Measurements from ENCODE around the gene LIPC. TPM values are rescaled to one million over a fixed set of nuclear protein-coding genes. Genes with fewer than 3 reads are reported as not detected.
"Not testable (repeated sequence)": the region's sequence is repeated elsewhere in the genome, so short reads cannot be mapped to it uniquely, and the experiment has no call there.

The LIPC gene
- total RNA-seq, 1 donor from 2014 or later: 0.62 TPM

DNA sequence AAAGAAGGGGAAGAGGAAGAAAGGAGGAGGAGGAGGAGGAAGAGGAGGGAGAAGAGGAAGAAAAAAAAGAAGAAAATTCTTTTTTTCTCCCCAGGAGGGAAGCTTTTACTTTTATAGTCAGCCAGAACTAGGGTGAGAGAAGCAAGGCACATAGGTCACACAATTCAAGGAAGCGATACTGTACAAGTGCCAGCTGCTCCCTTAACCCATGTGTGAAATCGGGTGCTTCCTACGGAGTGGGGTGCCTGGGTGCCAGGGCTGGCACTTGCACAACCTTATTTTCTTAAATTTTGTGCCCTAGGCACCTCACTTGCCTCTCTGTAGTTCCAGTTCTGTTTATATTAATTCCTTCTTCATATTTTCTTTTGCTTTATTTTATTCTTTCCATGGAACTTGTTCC is 150.4 kb downstream of the LIPC start:
- DNase-seq (ENCODE audit: low spot score): no peak
- intact Hi-C loops (cut with DNase I): no loop called here

DNA sequence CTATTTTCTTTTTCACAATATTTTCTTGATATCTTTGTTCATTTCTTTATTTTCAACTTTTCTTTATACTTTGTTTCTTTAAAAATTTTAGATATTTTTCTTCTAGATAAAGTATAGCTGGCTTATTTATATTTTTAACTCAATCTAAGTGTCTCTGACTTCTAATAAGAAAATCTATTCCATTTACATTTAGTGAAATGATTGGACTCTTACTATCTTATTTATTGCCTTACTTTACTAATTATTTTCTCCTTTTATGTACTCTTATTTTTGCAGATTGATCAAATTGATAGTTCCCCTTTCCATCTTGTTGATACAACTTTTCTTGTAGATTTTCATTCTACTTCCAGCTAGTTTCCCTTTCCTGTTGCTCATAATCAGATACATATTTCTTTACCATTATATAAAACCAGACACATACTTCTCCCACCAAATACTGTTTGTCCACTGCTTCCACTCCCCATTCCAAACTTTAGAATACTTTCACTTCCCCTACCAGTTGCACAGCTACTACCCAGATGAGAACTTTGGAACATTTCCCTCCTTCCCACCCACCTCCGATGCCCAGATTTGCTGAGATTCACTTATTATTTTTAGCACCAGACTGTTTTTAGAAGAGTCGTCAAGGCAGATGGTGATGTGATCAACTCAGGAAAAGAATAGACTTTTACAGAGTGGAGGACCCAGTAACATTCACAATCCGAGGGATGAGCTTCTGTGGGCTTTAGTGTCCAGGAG is 151.5 kb downstream of the LIPC start:
- intact Hi-C loops (cut with DNase I): no loop called here
- DNase-seq (ENCODE audit: low spot score): no peak

DNA sequence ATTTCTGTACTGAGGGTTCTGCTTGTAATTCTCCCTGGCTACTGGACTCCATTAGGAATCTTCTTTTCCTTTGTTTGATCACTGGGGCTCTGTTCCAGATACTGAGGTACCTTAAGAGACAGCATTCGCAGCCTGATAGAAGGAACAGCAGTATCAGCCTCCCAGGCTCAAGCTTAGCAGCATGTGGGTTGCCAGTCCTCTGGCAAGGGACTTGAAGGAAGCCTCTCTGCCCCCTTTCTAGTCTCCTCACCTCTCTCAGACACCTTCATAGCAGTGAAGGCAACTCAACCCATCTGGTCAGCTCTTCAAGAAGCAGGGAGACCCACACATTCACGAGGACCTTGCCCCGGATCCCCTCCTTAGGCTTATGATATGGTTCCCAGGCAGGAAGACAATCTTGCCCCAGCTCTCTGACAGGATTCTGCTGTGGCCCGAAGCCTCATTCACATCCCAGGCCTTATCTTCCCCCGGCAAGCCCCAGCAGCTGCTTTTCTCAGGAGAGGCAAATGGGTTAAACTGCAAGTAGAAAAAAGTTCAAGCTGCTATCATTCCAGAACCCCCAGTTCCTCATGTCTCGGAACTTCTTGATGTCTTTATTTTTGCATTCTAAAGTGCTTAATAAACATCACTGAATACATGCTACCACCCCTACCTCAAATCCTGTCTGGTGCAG is 153.1 kb downstream of the LIPC start:
- intact Hi-C loops (cut with DNase I): no loop called here
- no peak for DNase-seq (ENCODE audit: low spot score)

DNA sequence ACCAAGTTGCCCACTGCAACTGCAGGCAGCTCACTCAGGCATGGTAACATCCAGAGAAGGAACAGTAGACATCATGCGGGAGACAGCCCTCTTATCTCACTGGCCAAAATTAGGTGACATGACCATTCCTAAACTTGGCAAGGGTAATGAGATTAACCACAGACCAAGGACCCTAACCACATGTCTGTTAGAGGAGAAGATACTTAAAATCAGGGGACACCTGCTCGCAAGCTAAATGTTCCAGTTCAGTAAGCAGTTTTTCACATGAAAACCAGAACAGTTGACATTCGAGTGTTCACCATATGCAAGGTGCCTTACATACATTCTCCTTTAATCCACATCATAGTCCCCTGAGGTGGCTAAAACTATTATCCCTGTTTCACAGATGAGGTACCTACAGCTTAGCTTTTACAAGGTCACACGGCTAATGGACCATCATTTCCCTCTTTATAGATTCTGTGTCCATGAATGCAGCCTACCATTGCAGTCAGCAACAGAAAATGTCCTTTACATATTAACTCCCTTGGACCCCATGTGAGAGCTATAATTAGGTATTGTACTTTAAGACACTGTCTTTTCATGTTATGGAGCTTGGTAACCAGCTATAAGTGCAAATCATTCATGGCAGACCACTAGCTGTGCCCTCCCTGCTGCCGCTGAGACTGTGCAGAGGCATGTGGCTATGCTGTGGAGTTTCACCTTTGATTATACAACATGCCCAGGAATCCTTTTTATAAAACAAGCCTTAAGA is 154.1 kb downstream of the LIPC start:
- DNase-seq (ENCODE audit: low spot score): no peak
- intact Hi-C loops (cut with DNase I): no loop called here

DNA sequence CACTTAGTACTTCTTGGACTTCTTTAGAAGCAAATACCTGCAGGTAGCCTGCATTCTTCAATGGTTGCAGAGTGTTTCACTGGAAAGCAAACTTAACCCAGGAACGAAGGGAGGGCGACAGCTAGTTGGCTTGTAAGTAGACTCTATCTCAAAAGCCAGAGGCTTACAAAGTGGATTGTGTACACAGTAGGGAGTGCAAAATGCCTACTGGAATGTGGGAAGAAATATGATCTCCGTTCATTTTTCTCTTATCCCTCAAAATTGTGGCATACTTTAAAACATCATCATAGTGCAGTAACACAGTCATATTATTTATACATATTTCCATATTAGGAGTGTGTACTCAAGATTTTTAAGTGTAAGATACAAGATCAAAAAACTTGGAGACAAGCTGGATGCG is 155.7 kb downstream of the LIPC start:
- DNase-seq (ENCODE audit: low spot score): no peak
- intact Hi-C loops (cut with DNase I): no loop called here

DNA sequence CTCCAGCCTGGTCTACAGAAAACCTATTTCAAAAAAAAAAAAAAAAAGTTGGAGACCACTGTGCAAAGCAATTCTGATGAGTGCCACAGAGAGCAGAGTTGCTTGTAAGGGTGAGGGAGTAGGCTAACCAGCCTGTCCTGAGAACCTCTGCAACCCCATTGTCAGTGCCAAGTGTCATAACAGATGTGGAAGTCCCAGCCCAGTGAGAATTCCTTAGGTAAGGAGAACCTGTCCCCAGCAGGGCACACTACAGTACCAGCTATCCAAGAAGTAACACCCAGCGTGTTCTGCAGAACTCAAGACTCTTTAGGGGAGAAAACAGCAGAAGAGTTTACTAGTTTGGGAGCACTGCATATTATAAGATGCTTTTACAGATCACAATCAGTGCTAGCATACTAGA is 156.3 kb downstream of the LIPC start:
- no peak for DNase-seq (ENCODE audit: low spot score)
- intact Hi-C loops (cut with DNase I): no loop called here

DNA sequence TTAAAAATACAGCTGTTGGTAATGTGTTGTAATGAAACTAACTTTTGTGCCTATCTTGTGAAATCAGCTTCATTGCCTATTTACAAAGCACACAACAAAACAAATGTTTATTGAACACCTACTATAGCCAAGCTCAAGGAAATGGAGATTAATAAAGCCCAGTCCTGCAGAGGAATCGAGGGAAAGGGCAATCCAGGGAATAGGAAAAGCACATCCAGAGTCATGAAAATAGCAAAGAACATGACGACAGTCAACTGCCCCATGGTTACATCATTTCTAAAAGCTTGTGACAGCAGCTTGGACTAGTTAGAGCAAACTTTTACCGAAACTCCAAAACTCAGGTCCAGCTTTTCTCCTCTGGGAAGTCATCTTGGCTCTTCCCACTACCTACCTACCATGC is 157.3 kb downstream of the LIPC start:
- intact Hi-C loops (cut with DNase I): no loop called here
- DNase-seq (ENCODE audit: low spot score): no peak

DNA sequence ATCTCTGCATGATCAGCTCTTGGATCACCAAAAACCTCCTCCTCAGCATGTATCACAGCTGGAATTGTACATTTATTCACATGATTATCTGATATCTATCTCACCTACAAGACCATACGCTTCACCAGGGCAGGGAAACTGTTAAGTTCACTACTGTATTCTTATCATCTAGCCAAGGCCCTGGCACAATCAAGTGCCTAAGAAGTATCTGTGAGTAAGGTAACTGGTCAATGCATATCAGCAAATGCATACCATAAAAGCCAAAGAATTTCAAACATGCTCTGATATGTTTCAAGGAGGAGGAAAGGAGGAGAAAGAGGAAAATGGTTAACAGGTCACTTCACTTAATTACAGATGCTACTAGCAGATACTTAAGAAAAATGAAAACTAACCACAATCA is 158.4 kb downstream of the LIPC start:
- DNase-seq (ENCODE audit: low spot score): no peak
- intact Hi-C loops (cut with DNase I): no loop called here

DNA sequence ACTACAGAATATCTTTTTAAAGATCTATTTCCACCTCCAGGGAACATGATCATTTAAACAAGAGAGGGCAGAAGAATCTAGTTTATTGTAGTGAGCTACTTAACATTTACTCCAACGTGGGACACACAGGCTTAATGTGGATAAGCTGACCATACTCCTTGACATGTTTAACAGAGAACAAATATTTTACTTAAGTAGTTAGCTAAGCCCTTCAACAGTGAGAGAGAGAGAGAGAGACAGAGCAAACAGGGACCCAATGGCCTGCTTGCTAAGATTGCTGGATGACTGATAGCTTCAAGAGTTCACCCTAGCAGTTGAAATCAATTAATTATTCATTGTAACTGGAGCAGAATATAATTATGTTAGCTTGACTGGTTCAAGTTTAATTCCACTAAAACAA is 159.1 kb downstream of the LIPC start:
- intact Hi-C loops (cut with DNase I): no loop called here

DNA sequence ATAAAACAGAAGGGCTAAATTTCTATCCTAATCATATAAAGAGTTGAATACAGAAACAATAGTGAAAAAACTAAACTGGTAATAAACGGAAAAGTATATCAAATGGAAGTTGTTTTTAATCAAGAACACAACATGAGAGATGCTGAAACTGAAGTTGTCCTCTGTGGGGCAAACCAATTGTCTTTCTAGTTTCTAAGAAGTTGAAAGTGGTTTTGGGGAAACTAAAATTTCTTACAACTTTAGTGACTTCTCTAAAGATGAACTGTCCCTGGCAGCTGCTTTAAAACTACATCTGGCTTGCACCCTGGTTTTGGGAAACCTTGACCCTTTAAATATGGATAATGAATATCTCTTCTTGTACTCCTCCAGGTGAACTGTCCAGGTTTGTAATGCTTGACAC is 162.1 kb downstream of the LIPC start:
- intact Hi-C loops (cut with DNase I): no loop called here
- no peak for DNase-seq (ENCODE audit: low spot score)

More for the DNA sequence above, 159.1 kb downstream of the LIPC start:
- no peak for DNase-seq (ENCODE audit: low spot score)

DNA sequence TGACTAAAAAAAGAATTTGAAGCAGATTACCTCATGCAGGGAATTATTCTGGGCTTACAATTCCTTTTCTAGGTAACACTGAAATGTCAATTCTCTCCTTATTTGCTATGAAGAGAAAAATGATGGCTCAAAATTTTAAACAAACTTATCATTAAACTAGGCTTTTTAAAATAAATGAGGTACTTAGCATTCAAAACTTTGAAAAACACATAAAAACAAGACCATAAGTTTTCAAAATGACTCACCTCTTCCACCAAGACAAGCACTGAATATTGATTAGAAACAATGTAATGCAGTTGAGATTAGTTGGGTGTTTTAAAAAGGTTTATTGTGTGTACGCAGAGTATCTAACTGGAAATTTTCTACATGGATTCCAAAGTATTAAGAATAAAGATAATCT is 163.1 kb downstream of the LIPC start:
- DNase-seq (ENCODE audit: low spot score): no peak
- intact Hi-C loops (cut with DNase I): no loop called here

DNA sequence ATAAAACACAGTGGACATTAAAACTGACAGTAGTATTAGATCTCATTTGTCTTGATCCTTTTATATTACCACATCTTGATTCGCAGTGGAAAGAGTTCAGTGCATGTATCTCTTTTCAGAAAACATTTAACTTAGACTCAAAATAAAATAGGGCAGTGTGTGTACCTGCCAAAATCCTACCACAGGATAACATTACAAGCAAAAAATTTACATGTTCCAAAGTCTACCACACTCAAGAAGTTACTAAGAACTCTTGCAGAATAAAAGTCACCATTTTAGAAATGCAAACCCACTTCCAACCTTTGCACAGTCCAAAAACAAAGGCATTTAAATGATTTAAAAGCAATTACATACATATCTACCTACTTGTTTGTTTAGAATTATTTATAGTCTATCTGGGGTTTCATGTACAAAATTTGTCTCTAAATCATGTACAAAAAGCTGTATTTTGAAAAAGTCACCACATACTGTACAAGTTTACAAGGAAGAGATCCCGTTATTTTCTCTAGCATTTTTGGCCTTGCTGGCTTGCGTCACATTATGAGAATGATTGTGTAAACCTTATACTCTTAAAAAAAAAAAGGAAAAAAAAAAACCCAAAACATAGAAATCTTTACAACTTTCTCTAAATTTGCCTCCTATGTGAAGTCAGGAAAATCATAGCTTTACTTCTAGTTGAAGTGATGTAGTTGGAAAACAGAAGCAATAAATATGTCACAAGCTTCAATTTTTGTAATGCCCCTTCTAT is 163.9 kb downstream of the LIPC start:
- DNase-seq (ENCODE audit: low spot score): no peak
- intact Hi-C loops (cut with DNase I): no loop called here

DNA sequence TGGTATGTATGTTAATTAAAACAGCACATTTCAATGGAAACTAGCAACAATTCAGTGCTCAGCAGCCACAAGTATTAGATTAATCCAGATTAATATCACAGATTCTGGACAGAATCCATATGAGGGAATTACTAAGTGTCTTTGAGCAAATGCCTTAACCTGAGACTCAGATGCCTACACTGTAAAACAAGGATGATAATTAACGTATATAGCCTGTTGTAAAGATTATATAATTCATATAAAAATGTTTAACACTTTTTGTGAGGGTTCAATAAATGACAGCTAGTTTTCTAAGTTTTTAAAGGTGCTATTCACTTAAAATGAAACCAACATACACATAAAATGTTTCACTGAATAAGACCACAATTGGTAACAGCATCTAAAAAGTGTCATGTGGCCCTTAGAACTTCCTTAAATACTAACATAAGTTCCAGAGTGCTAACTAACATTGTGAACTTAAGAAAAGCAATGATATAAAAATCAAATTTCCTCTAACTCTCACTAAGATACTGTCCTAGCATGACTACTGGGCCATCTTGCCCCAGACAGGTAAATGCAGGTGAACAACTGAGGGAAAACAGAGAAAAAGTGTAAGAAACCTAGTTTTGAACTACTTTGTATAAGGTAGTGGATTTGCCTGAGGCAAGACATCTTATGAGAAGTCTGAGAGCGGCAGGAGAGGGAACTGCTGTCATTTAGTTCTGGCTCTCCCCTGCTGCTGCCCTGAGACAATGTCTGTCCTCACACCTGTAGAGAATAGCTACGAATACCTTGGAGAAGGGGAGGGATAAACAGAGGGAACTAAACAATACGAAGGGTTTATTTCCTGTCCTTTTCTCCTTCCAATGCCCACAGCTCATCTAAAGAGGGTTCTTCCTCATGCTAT is 166.4 kb downstream of the LIPC start:
- no peak for DNase-seq (ENCODE audit: low spot score)
- intact Hi-C loops (cut with DNase I): no loop called here

DNA sequence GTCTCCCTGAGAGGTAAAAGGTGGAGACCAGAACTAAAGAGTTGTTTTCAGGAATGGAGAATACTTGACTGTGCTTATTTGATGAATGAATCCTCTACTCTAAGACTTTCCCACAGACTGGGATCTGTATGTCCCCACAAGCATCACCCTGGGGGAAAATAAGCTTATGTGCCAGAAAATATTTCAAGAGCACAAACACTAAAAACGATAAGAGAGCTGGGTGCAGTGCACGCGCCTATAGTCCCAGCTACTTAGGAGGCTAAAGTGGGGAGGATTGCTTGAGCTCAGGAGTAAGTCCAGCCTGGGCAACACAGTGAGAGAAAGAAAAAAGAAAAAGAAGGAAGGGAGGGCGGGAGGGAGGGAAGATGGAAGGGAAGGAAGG is 167.0 kb downstream of the LIPC start:
- DNase-seq (ENCODE audit: low spot score): no peak
- intact Hi-C loops (cut with DNase I): no loop called here

DNA sequence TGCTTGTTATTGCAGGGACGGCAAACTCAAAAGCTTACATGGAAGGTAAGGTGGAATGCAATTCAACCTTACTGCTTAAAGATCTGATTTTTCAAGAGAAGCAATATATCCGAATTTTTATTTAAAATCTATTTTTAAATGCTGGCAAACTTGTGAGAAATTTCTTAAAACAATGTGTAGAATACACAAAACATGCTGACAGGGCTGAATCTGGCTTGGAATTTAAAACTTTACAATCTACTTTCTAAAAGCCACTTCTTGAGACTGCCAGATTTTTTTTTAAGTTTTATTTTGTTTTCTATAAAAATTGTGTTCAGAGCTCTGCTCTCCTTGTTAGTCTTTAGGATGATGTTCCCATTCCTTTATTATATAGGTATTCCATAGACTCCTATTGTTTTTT is 171.0 kb downstream of the LIPC start:
- no peak for DNase-seq (ENCODE audit: low spot score)
- intact Hi-C loops (cut with DNase I): no loop called here

DNA sequence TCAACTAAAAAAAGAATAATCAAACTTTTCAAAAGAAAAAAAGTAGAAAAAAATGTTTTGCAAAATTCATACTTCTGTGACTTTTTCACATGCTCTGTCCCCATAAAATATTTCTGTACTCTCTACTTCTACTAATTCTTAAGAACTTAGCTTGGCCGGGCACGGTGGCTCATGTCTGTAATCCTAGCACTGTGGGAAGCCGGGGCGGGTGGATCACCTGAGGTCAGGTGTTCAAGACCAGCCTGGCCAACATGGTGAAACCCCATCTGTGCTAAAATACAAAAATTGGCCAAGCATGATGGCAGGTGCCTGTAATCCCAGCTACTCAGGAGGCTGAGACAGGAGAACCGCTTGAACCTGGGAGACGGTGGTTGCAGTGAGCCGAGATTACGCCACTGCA is 172.1 kb downstream of the LIPC start:
- DNase-seq (ENCODE audit: low spot score); intact Hi-C loops (cut with DNase I): not testable (repeated sequence)

DNA sequence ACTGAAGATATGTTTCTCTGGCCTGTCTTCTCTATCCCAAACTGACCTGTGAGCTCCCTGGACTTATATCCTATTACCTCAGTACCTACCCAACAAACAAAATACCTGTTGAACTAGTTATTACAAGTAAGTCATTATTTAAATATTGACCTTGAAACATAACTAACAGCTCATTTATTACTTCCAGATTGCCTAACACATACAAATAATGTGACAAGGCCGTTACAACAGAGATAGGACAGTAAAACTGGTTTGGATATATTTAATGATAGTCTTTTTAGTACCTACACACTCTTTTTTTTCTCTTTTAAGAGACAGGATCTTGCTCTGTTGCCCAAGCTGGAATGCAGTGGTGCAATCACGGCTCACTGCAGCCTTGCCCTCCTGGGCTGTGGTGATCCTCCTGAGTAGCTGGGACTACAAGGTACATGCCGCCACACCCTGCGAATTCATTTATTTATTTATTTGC is 172.7 kb downstream of the LIPC start:
- no peak for DNase-seq (ENCODE audit: low spot score)
- intact Hi-C loops (cut with DNase I): no loop called here

DNA sequence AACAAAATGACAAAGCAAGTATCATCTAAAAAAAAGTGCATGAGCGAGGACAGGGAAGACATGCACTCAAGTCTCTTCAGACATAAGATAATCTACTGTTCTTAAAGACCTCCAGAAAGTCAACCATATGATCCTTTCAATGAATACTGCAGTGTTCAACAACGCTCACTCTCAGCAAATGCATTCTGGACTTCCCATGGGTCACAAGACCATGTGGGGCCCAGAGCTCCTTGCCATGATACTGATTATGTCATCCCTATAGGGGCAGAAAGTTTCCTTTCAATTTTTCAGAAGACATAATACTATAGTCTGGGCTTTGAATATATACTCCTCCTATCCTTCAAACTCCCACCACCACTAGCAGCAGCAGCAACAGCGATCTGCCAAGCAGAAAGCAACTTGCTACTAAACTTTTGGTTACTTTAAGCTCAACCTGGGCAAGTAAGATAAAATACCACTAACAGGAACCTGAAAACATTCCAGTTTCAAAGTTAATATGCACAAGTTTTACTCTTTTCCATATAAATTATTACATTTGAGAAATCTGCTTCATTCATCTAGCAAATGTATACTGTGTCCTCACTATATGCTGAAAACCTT is 174.2 kb downstream of the LIPC start:
- DNase-seq (ENCODE audit: low spot score): no peak
- intact Hi-C loops (cut with DNase I): no loop called here

DNA sequence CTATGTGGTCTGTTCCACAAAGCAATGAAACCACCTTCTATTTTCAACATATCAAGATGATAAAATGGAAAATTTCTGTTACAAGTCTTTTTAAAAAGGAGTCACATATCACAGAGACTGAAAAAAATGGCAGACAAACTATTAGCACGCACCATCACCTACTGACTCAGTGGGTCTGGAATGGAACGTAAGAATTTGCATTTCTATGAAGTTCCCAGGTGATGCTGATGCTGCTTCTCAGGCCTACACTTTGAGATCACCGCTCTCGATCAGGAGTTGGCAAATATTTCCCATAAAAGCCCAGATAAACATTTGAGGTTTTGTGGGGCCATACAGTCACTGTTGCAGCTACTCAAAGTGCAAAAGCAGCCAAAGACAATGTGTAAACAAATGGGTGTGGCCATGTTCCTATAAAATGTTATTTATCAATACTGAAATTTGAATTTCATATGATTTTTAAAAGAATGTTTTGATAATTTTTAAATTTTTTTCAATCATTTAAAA is 174.8 kb downstream of the LIPC start:
- no peak for DNase-seq (ENCODE audit: low spot score)
- intact Hi-C loops (cut with DNase I): no loop called here
